NCI-H2196 treated with DMSO at 0.1 percent for 48 hours (cell line): ENCODE data around the gene PAX1.

ENCODE experiments used
- DNase-seq: peaks from one replicate; lab custom pipeline; 2025; ENCODE audit not compliant: unreplicated experiment; lab: John Stamatoyannopoulos, UW

PAX1 gene

GRCh38 chr20:21705575-21706260 is at the start of gene PAX1:
TSS of gene PAX1 (plus strand) at chr20:21705664. CDS start at chr20:21705713, 49 bp downstream.
- no peak for DNase-seq

GRCh38 chr20:21656308-21657067 is 49.0 kb upstream of the PAX1 start:
- DNase-seq, result no peak

- no peak for DNase-seq
These were observed 43.9 kb upstream of the PAX1 start for GRCh38 chr20:21661488-21662055.

GRCh38 chr20:21663465-21663864 is 42.0 kb upstream of the PAX1 start:
- DNase-seq, result no peak

GRCh38 chr20:21665687-21666446 is 39.6 kb upstream of the PAX1 start:
- DNase-seq, result no peak

- no peak for DNase-seq
These were observed 35.3 kb upstream of the PAX1 start for GRCh38 chr20:21670126-21670525.

- DNase-seq, result no peak
These were observed 34.5 kb upstream of the PAX1 start for GRCh38 chr20:21670981-21671380.

- DNase-seq, result no peak
These were observed 28.2 kb upstream of the PAX1 start for GRCh38 chr20:21677261-21677660.

GRCh38 chr20:21677781-21678180 is 27.7 kb upstream of the PAX1 start:
- DNase-seq, result no peak

- DNase-seq, result no peak
These were observed 24.1 kb upstream of the PAX1 start for GRCh38 chr20:21681234-21681921.

GRCh38 chr20:21681922-21682318 is 23.5 kb upstream of the PAX1 start:
- no peak for DNase-seq

GRCh38 chr20:21682521-21682954 is 22.9 kb upstream of the PAX1 start:
- peak; percentile 5 for DNase-seq

- no peak for DNase-seq
These were observed 20.8 kb upstream of the PAX1 start for GRCh38 chr20:21684671-21685070.

- no peak for DNase-seq
These were observed 19.5 kb upstream of the PAX1 start for GRCh38 chr20:21685981-21686380.

GRCh38 chr20:21693322-21693721 is 12.1 kb upstream of the PAX1 start:
- no peak for DNase-seq

- no peak for DNase-seq
These were observed 6.8 kb upstream of the PAX1 start for GRCh38 chr20:21698494-21699215.

- no peak for DNase-seq
These were observed 6.3 kb upstream of the PAX1 start for GRCh38 chr20:21699216-21699508.

GRCh38 chr20:21701171-21701876 is 4.1 kb upstream of the PAX1 start:
- no peak for DNase-seq

- DNase-seq, result no peak
These were observed 3.4 kb upstream of the PAX1 start for GRCh38 chr20:21702016-21702415.
